ENCODE results near the gene FRMD4A. TPM values are rescaled to one million over a fixed set of nuclear protein-coding genes. Genes with fewer than 3 reads are reported as not detected.

Gene FRMD4A
- total and polyA plus RNA-seq, 2 experiments from 2014 or later: 5.4 to 10.3 TPM

DNA sequence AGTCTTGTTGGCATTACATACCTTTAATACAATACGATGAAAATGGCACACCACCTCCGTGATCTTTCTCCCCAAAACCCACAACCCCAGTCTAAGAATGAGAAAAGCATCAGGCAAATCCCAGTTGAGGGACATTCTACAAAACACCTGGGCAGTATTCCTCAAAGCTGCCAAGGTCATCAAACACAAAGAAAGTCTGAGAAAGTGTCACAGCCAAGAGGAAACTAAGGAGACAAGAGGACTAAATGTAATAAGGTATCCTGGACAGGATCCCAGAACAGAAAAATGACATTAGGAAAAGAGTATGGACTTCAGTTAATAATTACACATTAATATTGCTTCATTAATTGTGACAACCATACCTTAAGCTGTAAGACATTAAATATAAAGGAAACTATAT, 14.5 kb upstream of the FRMD4A start:
- Histone ChIP-seq H2AFZ (no peak overlapping the region), H3K36me3 (replicated peaks; ENCODE audit: insufficient read depth, low read depth) (no peaks in the 10 kb centered on the region), H3K27ac (no peak overlapping the region), H3K27me3 (peaks cover 8% of the 10 kb centered on the region), H3K9me3 (ENCODE audit: low read depth) (no peaks in the 10 kb centered on the region), H3K4me2 (no peak overlapping the region), H3K4me1 (ENCODE audit: insufficient read depth) (no peaks in the 10 kb centered on the region), H4K20me1 (ENCODE audit: insufficient read depth, poor library complexity, severe bottlenecking) (no peaks in the 10 kb centered on the region), H3K4me3 (no peak overlapping the region), H3K9me2 (replicated peaks; ENCODE audit: insufficient read depth) (no peaks in the 10 kb centered on the region), H3K79me2 (no peaks in the 10 kb centered on the region)
- 83% methylated on average over 2 of the region's 2 CpGs for WGBS (ENCODE audit: low lambda C conversion rate, missing lambda C conversion rate)
- TF ChIP-seq EZH2phosphoT487 (IDR thresholded peaks at IDR 0.05; ENCODE audit: low read depth, severe bottlenecking, unreplicated experiment) (no peak), EZH2 (IDR thresholded peaks at IDR 0.05; ENCODE audit: borderline replicate concordance) (no peak)
- TF ChIP-seq, protein P1, sequence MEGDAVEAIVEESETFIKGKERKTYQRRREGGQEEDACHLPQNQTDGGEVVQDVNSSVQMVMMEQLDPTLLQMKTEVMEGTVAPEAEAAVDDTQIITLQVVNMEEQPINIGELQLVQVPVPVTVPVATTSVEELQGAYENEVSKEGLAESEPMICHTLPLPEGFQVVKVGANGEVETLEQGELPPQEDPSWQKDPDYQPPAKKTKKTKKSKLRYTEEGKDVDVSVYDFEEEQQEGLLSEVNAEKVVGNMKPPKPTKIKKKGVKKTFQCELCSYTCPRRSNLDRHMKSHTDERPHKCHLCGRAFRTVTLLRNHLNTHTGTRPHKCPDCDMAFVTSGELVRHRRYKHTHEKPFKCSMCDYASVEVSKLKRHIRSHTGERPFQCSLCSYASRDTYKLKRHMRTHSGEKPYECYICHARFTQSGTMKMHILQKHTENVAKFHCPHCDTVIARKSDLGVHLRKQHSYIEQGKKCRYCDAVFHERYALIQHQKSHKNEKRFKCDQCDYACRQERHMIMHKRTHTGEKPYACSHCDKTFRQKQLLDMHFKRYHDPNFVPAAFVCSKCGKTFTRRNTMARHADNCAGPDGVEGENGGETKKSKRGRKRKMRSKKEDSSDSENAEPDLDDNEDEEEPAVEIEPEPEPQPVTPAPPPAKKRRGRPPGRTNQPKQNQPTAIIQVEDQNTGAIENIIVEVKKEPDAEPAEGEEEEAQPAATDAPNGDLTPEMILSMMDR (IDR thresholded peaks at IDR 0.05; ENCODE audit: poor library complexity): no peak
- DNase-seq (ENCODE audit: low spot score): no peak

GRCh38 chr10:14340051-14340744, 9.5 kb upstream of the FRMD4A start:
- no peaks in the 10 kb centered on the region for H3K9me3 ChIP-seq (ENCODE audit: low read depth)

GRCh38 chr10:14336736-14337135, 6.0 kb upstream of the FRMD4A start:
- H3K9me2 ChIP-seq (replicated peaks; ENCODE audit: insufficient read depth): no peaks in the 10 kb centered on the region
- H3K27me3 ChIP-seq: no peaks in the 10 kb centered on the region
- H3K9me3 ChIP-seq (ENCODE audit: low read depth): no peaks in the 10 kb centered on the region
- no peaks in the 10 kb centered on the region for H4K20me1 ChIP-seq (ENCODE audit: insufficient read depth, poor library complexity, severe bottlenecking)
- DNase-seq (ENCODE audit: low spot score): no peak
- H3K36me3 ChIP-seq (replicated peaks; ENCODE audit: insufficient read depth, low read depth): no peaks in the 10 kb centered on the region
- no peak overlapping the region for H3K4me3 ChIP-seq
- no peak overlapping the region for H3K4me2 ChIP-seq
- WGBS (ENCODE audit: low lambda C conversion rate, missing lambda C conversion rate): 88% methylated on average over 2 of the region's 2 CpGs
- TF ChIP-seq EZH2 (IDR thresholded peaks at IDR 0.05; ENCODE audit: borderline replicate concordance): no peak
- no peak for TF ChIP-seq EZH2phosphoT487 (IDR thresholded peaks at IDR 0.05; ENCODE audit: low read depth, severe bottlenecking, unreplicated experiment)
- TF ChIP-seq, protein P1 (IDR thresholded peaks at IDR 0.05; ENCODE audit: poor library complexity): no peak
- H2AFZ ChIP-seq: no peak overlapping the region
- H3K79me2 ChIP-seq: no peaks in the 10 kb centered on the region
- peaks cover 4% of the 10 kb centered on the region for H3K4me1 ChIP-seq (ENCODE audit: insufficient read depth)
- no peak overlapping the region for H3K27ac ChIP-seq

More at GRCh38 chr10:14340051-14340744, 9.5 kb upstream of the FRMD4A start:
- TF ChIP-seq, protein P1 (IDR thresholded peaks at IDR 0.05; ENCODE audit: poor library complexity): no peak
- TF ChIP-seq EZH2 (IDR thresholded peaks at IDR 0.05; ENCODE audit: borderline replicate concordance) (no peak), EZH2phosphoT487 (IDR thresholded peaks at IDR 0.05; ENCODE audit: low read depth, severe bottlenecking, unreplicated experiment) (no peak)
- no peaks in the 10 kb centered on the region for H3K36me3 ChIP-seq (replicated peaks; ENCODE audit: insufficient read depth, low read depth)
- H3K9me2 ChIP-seq (replicated peaks; ENCODE audit: insufficient read depth): no peaks in the 10 kb centered on the region
- no peak overlapping the region for H3K27ac ChIP-seq
- no peak overlapping the region for H3K4me3 ChIP-seq
- peaks cover 8% of the 10 kb centered on the region for H3K27me3 ChIP-seq
- no peak overlapping the region for H2AFZ ChIP-seq
- no peaks in the 10 kb centered on the region for H4K20me1 ChIP-seq (ENCODE audit: insufficient read depth, poor library complexity, severe bottlenecking)
- H3K79me2 ChIP-seq: no peaks in the 10 kb centered on the region
- no peak for DNase-seq (ENCODE audit: low spot score)
- H3K4me1 ChIP-seq (ENCODE audit: insufficient read depth): peaks cover 4% of the 10 kb centered on the region
- H3K4me2 ChIP-seq: no peak overlapping the region
- WGBS (ENCODE audit: low lambda C conversion rate, missing lambda C conversion rate): 96% methylated on average over 6 of the region's 6 CpGs

All from hepatocyte (in vitro differentiated cells).